Skin epidermis (tissue), 12 donors: Measurements from ENCODE around the gene ECSCR.
"Not testable (repeated sequence)": the region's sequence is repeated elsewhere in the genome, so short reads cannot be mapped to it uniquely, and the experiment has no call there.

Experiments used
- H3K27ac ChIP-seq, 21 experiments: fragments of 200-600 bp; sonication (generic) in 11 of 21; one replicate each; pipeline ENCODE4 v1.5.0; 2020; ENCODE audit warnings: mild to moderate bottlenecking in 3 of 21, inconsistent platforms in 2 of 21, moderate library complexity in 2 of 21
- H3K4me3 ChIP-seq, 7 experiments: fragments of 200-600 bp; sonication (generic) in 2 of 7; one replicate each; pipeline ENCODE4 v1.5.0; 2020; ENCODE audit warnings: inconsistent platforms in 2 of 7, mild to moderate bottlenecking in 2 of 7, moderate library complexity in 1 of 7

The ECSCR gene

GRCh38 chr5:139419226-139420192 lies 43.0 kb downstream of the ECSCR start:
- Histone ChIP-seq H3K4me3 (no peak overlapping the region), H3K27ac (peak overlapping the region in 1 of 21 experiments; percentile 0)

GRCh38 chr5:139418793-139419192 lies 43.8 kb downstream of the ECSCR start:
- H3K4me3 ChIP-seq: no peak overlapping the region
- peak overlapping the region in 1 of 21 experiments; percentile 0 for H3K27ac ChIP-seq

DNA sequence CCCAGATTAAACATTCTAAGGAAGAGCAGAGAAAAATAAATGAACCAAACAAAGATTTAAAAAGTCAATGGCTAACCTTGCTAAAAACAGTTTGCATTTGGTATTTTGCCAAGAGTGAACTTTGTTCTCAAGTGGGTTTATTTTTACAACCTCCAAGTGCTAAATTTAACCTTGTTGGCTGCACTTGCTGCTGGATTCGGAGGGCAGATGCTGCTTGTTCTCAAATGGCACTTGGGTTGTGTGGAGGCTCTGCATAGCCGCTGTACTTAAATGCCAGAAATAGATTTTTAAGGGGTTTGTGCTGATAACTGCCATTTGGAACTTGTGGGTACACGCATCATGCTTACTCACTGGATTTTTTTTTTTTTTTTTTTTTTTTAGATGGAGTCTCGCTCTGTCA lies 45.3 kb downstream of the ECSCR start:
- Histone ChIP-seq H3K27ac (no peak overlapping the region), H3K4me3 (no peak overlapping the region)

- H3K27ac ChIP-seq: peak overlapping the region in 16 of 21 experiments; percentile 7 to 83 (median 72)
These were observed 45.9 kb downstream of the ECSCR start for GRCh38 chr5:139416651-139417050.

GRCh38 chr5:139415869-139416268 lies 46.7 kb downstream of the ECSCR start:
- Histone ChIP-seq H3K4me3 (no peak overlapping the region), H3K27ac (peak overlapping the region in 19 of 21 experiments; percentile 14 to 83 (median 62))

More at GRCh38 chr5:139416651-139417050, 45.9 kb downstream of the ECSCR start:
- H3K4me3 ChIP-seq: no peak overlapping the region

DNA sequence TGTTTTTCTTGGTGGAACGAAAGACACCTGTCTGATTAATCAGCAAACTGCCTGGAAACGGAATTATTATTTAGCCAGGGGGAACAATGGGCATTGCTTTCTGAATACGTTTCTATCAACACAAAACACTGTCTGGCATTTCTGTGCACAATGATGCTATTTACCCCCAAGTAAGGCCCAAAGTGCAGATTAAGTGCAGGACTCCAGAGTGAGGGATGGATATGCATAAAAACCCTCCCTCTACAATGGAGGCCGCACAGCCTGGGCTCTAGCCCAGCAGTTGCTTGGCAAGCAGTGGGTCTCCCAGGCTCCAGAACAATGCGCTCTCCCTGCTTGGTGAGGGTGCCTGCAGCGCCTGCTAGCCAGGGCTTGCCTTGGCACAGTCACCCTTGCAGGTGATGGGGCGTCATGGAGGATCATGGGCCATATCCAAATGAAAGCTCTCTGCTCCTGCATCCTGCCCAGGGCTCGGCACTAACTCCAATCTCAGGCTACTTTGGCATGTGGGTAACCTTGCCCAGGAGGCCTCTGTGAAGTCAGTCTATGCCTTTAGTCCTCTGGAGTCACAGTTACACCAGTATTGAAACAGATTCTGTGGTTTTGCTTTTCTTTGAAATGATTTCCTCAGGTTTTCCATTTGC lies 47.2 kb downstream of the ECSCR start:
- H3K27ac ChIP-seq: peak overlapping the region in 19 of 21 experiments; percentile 14 to 83 (median 62)
- no peak overlapping the region for H3K4me3 ChIP-seq

- no peak overlapping the region for H3K4me3 ChIP-seq
- peak overlapping the region in 17 of 21 experiments; percentile 14 to 83 (median 72) for H3K27ac ChIP-seq
These were observed 47.9 kb downstream of the ECSCR start for GRCh38 chr5:139414581-139415130.

DNA sequence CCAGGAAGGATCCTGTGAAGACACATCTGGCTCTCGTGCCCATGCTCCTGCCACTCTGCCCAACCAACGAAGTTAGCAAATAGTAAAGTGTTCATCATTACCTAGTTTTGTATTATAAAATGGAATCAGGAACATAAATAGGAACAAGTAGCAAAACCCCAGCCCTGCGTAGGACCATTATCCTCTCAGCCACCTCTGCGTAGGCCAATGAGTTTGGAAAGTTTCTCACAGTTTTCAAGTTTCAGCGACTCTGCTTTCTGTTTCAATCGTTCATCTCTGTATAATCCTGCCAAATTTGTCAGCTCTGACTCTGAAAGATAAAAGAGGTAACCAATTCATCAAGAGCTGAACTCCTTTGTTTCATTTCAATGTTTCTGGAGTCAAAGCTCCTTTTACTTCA lies 48.6 kb downstream of the ECSCR start:
- Histone ChIP-seq H3K4me3 (no peak overlapping the region), H3K27ac (peak overlapping the region in 12 of 21 experiments; percentile 14 to 83 (median 66))

GRCh38 chr5:139413153-139413552 lies 49.4 kb downstream of the ECSCR start:
- no peak overlapping the region for H3K4me3 ChIP-seq
- peak overlapping the region in 3 of 21 experiments; percentile 25 to 74 (median 60) for H3K27ac ChIP-seq

DNA sequence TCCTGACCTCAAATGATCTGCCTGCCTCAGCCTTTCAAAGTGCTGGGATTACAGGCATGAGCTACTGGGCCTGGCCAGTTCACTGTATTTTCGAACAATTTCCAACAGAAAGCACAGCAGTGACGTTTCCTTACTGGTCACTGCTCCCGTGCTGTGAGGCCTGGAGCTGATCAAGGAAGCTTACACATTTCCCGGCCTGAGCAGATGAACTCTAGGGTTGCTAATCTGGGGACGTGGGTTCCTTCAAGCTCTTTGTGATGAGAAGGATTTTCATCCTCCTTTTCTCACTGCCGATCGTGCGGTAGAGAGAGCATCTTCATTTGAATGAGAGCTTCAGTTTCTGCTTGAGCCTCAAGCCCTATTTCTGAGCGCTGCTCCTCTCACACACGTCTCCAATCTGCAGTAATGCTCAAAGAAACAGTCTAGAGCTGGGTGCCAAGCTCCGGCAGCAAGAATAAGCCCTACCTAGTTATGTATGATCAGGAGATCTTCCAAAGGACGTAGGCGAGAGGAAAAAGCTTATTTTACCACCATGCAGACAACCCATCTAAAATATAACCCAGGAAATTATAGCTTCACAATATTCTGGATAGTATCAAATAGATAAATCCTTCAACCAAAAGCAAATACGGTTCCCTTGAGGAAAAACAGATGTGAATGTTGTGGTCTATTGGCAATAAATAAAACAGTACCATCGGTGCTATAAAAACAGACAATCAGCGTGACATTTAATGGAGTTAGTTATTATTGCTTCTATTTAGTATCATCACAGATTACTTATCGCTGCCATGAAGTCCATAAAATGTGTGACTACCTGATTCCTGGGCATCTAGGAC lies 51.3 kb downstream of the ECSCR start:
- peak overlapping the region in 10 of 21 experiments; percentile 3 to 74 (median 44) for H3K27ac ChIP-seq
- H3K4me3 ChIP-seq: no peak overlapping the region

DNA sequence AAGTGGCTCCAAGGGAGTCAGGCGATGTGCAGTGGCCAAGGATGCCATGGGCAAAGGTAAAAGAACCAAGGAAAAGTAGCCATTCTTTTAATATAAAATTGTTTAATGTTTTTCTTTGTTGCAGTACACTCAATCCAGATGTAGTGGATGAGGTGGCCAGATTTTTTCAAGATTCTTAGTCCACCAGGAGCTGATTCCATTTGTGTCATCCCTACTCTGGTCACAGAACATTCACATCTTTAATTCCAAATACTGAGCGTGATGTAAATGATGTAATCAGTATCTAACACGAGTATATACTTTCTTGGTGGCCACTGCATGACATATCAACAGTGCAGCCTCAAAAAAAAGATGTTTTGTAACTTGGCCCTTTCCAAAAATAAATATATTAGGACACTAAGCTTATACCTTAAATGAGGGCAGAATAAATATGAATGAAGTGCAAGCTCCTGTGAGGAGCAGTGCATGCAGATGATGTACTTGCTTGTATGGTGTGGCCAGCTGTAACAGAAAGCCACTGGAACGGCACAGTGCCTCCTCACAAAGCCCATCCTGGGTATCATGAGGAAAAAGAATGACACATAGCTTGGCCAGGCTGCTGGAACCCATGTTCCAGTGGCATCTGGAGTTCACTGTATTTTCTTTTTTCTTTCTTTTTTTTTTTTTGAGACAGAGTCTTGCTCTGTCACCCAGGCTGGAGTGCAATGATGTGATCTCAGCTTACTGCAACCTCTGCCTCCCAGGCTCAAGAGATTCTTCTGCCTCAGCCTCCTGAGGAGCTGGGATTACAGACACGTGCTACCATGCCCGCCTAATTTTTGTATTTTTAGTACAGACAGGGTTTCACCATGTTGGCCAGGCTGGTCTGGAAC lies 52.2 kb downstream of the ECSCR start:
- Histone ChIP-seq H3K4me3 (no peak overlapping the region), H3K27ac (peak overlapping the region in 8 of 21 experiments; percentile 3 to 74 (median 44))

DNA sequence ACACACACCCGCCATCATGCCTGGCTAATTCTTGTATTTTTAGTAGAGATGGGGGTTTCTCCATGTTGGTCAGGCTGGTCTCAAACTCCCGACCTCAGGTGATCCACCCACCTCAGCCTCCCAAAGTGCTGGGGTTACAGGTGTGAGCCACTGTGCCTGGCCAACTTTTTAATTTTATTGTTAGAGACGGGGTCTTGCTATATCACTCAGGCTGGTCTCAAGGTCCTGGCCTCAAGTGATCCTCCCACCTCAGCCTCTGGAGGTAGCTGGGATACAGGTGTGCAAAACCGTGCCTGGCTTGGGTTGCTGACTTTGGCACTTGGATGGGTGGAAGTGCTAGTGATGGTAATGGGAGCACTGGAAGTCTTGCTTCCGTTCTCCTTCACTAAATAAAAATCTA lies 53.4 kb downstream of the ECSCR start:
- H3K27ac ChIP-seq, H3K4me3 ChIP-seq: not testable (repeated sequence)

GRCh38 chr5:139408191-139408590 lies 54.4 kb downstream of the ECSCR start:
- peak overlapping the region in 1 of 21 experiments; percentile 26 for H3K27ac ChIP-seq
- H3K4me3 ChIP-seq: no peak overlapping the region

- H3K27ac ChIP-seq: peak overlapping the region in 2 of 21 experiments; percentile 26 to 50
- no peak overlapping the region for H3K4me3 ChIP-seq
These were observed 55.0 kb downstream of the ECSCR start for GRCh38 chr5:139407517-139407916.

GRCh38 chr5:139406963-139407362 lies 55.6 kb downstream of the ECSCR start:
- Histone ChIP-seq H3K27ac (peak overlapping the region in 1 of 21 experiments; percentile 26), H3K4me3 (no peak overlapping the region)

GRCh38 chr5:139404484-139404840 lies 58.1 kb downstream of the ECSCR start:
- peak overlapping the region in 6 of 7 experiments; percentile 29 to 43 (median 36) for H3K4me3 ChIP-seq

GRCh38 chr5:139403787-139404483 lies 58.6 kb downstream of the ECSCR start, which contains the start of gene SPATA24:
Gene SPATA24, minus strand, starts transcription at chr5:139404089. Its CDS starts 29 bp downstream, at chr5:139404060.
- H3K4me3 ChIP-seq: peak within 1 kb of the TSS; percentile 29 to 43 (median 36)

More at GRCh38 chr5:139404484-139404840, 58.1 kb downstream of the ECSCR start:
- H3K27ac ChIP-seq: peak overlapping the region in 20 of 21 experiments; percentile 64 to 96 (median 87)

DNA sequence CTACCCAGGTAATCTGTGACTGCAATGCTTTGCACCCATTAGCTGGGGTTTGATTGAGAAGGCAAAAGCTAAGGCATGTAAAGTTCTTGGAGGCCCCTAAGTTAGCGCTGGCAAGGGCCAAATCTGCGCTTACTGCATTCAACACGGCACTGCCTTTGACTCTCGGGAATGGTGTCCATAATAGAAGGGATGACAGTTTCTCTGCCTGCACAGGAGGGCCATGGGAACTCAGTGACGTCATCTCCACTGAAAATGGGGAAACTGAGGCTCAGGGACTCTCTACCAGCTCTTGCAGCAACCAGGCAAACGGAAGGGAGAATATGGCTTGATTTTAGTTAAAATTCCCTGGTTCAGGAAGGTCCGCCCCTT lies 59.1 kb downstream of the ECSCR start:
- peak overlapping the region; percentile 41 to 96 (median 87) for H3K27ac ChIP-seq
- H3K4me3 ChIP-seq: peak overlapping the region; percentile 29 to 43 (median 36)

More at GRCh38 chr5:139403787-139404483, 58.6 kb downstream of the ECSCR start, which contains the start of gene SPATA24:
- H3K27ac ChIP-seq: peak within 1 kb of the TSS; percentile 41 to 96 (median 87)
